ENCODE data around the gene IFTAP.

Gene IFTAP

DNA sequence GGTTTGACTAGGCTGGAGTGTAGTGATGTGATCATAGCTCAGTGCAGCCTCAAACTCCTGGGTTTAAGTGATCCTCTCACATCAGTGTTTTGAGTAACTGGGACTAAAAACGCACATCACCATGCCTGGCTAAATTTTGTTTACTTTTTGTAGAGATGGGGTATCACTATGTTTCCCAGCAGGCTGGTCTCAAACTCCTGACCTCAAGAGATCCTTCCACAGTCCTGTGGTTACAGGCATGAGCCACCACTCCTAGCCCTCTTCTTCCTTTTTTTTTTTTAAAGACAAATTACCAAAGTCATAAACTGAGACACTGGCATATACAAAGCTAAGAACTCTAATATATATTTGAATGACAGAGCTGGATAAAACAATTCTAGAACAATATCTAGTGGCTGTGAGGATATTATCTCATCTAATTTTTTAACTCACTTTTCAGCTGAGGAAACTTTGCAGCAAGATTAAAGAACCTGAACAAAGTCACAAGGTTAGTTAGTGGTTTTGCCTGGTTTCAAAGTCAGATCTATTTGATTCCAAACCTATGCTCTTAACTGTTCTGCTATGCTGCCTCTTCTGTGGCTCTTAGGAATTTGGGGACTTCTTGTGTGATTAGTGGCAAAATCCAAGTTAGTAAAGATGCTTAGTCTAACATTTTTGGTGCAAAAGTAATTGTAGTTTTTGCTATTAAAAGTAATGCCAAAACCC lies 99.0 kb downstream of the IFTAP start:
- Histone ChIP-seq H2AFZ (ENCODE audit: low read depth, low read length) (no peak overlapping the region), H3K9ac (ENCODE audit: low read length) (no peak overlapping the region), H3K36me3 (replicated peaks; ENCODE audit: low read depth, low read length) (no peaks in the 10 kb centered on the region), H3K4me2 (ENCODE audit: low read length) (no peak overlapping the region), H3K4me1 (ENCODE audit: low read length) (no peaks in the 10 kb centered on the region), H3K27ac (ENCODE audit: low read length) (no peak overlapping the region), H4K20me1 (ENCODE audit: insufficient read depth, low read length) (no peaks in the 10 kb centered on the region), H3K4me3 (ENCODE audit: low read length) (no peak overlapping the region), H3K79me2 (ENCODE audit: low read length) (no peaks in the 10 kb centered on the region), H3K27me3 (ENCODE audit: low read depth, low read length) (peaks cover 26% of the 10 kb centered on the region), H3K9me3 (ENCODE audit: insufficient read depth, low read length) (no peaks in the 10 kb centered on the region)
- TF ChIP-seq EZH2phosphoT487 (IDR thresholded peaks at IDR 0.05; ENCODE audit: low read depth), result no peak
- TF ChIP-seq, protein P1, sequence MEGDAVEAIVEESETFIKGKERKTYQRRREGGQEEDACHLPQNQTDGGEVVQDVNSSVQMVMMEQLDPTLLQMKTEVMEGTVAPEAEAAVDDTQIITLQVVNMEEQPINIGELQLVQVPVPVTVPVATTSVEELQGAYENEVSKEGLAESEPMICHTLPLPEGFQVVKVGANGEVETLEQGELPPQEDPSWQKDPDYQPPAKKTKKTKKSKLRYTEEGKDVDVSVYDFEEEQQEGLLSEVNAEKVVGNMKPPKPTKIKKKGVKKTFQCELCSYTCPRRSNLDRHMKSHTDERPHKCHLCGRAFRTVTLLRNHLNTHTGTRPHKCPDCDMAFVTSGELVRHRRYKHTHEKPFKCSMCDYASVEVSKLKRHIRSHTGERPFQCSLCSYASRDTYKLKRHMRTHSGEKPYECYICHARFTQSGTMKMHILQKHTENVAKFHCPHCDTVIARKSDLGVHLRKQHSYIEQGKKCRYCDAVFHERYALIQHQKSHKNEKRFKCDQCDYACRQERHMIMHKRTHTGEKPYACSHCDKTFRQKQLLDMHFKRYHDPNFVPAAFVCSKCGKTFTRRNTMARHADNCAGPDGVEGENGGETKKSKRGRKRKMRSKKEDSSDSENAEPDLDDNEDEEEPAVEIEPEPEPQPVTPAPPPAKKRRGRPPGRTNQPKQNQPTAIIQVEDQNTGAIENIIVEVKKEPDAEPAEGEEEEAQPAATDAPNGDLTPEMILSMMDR (IDR thresholded peaks at IDR 0.05; ENCODE audit: low read depth, low read length), result no peak

DNA sequence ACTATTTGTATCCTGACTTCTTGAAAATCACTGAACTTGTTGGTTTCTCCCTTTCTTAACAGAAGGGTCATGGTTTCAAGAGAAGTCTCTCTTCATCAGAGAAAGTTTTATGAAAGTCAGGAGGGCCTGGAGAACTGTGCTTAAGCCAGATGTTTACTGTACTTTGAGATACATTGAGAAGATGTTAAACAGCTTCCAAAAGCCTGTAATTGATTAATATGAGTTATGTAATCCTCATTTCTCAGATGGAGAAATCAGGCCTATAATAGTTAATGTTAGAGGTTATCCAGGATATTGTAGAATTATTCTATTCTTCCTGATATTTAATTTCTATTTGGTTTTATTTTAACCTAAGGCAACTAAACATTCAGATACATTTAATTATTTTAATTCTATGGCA lies 100.8 kb downstream of the IFTAP start:
- Histone ChIP-seq H3K27me3 (ENCODE audit: low read depth, low read length) (peaks cover 26% of the 10 kb centered on the region), H3K4me2 (ENCODE audit: low read length) (no peak overlapping the region)

DNA sequence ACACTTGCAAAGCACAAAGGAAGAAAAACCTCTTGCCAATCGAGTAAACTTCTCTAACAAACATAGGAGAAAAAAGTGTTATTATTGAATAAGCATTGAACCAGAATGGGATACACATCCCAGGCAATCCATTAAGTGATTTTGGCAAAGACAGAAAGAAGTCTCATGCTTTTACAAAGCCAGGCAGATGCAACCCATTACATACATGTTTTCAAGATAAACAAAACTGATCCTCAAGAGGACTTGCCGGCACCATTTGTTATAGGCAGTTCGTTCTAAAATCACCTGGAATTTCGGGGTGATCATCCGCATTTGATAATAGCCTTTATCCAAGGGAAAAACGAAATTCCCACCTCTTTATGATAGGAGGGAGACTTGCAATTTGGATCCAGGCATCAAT lies 101.3 kb downstream of the IFTAP start:
- Histone ChIP-seq H2AFZ (ENCODE audit: low read depth, low read length) (no peak overlapping the region), H3K79me2 (ENCODE audit: low read length) (no peaks in the 10 kb centered on the region), H3K36me3 (replicated peaks; ENCODE audit: low read depth, low read length) (no peaks in the 10 kb centered on the region), H3K4me2 (ENCODE audit: low read length) (no peak overlapping the region), H3K9me3 (ENCODE audit: insufficient read depth, low read length) (no peaks in the 10 kb centered on the region), H3K27ac (ENCODE audit: low read length) (no peak overlapping the region), H3K9ac (ENCODE audit: low read length) (no peak overlapping the region), H3K4me3 (ENCODE audit: low read length) (no peak overlapping the region), H3K27me3 (ENCODE audit: low read depth, low read length) (peaks cover 26% of the 10 kb centered on the region), H3K4me1 (ENCODE audit: low read length) (no peaks in the 10 kb centered on the region), H4K20me1 (ENCODE audit: insufficient read depth, low read length) (no peaks in the 10 kb centered on the region)
- TF ChIP-seq, protein P1 (IDR thresholded peaks at IDR 0.05; ENCODE audit: low read depth, low read length), result no peak
- TF ChIP-seq EZH2phosphoT487 (IDR thresholded peaks at IDR 0.05; ENCODE audit: low read depth), result no peak

More for the DNA sequence above, 100.8 kb downstream of the IFTAP start:
- Histone ChIP-seq H3K9ac (ENCODE audit: low read length) (no peak overlapping the region), H4K20me1 (ENCODE audit: insufficient read depth, low read length) (no peaks in the 10 kb centered on the region), H3K36me3 (replicated peaks; ENCODE audit: low read depth, low read length) (no peaks in the 10 kb centered on the region), H3K27ac (ENCODE audit: low read length) (no peak overlapping the region), H3K9me3 (ENCODE audit: insufficient read depth, low read length) (no peaks in the 10 kb centered on the region), H3K4me1 (ENCODE audit: low read length) (no peaks in the 10 kb centered on the region), H3K79me2 (ENCODE audit: low read length) (no peaks in the 10 kb centered on the region), H3K4me3 (ENCODE audit: low read length) (no peak overlapping the region), H2AFZ (ENCODE audit: low read depth, low read length) (no peak overlapping the region)
- TF ChIP-seq, protein P1 (IDR thresholded peaks at IDR 0.05; ENCODE audit: low read depth, low read length), result no peak
- TF ChIP-seq EZH2phosphoT487 (IDR thresholded peaks at IDR 0.05; ENCODE audit: low read depth), result no peak

DNA sequence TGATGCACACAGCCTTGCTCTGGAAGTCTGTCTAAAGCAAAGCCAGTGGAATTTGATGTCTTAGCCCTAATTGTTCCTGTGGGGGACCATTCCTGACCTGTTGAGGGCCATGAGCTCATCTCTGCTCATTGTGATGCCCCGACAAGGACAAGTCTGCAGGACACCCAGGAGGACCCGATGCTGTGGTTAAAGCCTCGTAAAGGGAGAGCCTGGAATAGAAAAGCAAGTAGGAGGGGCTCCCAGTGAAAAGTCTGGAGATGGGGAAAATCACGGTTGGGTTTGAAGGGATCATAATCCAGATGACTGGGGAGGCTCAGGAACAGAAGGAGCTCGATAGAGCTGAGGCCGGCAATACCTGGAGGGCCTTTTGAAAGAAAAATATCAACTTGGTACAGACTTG lies 102.2 kb downstream of the IFTAP start:
- H3K9ac ChIP-seq (ENCODE audit: low read length), result no peak overlapping the region
- H2AFZ ChIP-seq (ENCODE audit: low read depth, low read length), result no peak overlapping the region
- peaks cover 26% of the 10 kb centered on the region for H3K27me3 ChIP-seq (ENCODE audit: low read depth, low read length)
- no peaks in the 10 kb centered on the region for H3K36me3 ChIP-seq (replicated peaks; ENCODE audit: low read depth, low read length)
- no peaks in the 10 kb centered on the region for H3K4me1 ChIP-seq (ENCODE audit: low read length)
- no peaks in the 10 kb centered on the region for H3K79me2 ChIP-seq (ENCODE audit: low read length)
- no peak overlapping the region for H3K4me2 ChIP-seq (ENCODE audit: low read length)
- no peaks in the 10 kb centered on the region for H3K9me3 ChIP-seq (ENCODE audit: insufficient read depth, low read length)
- TF ChIP-seq, protein P1 (IDR thresholded peaks at IDR 0.05; ENCODE audit: low read depth, low read length), result no peak
- no peak for TF ChIP-seq EZH2phosphoT487 (IDR thresholded peaks at IDR 0.05; ENCODE audit: low read depth)
- no peak overlapping the region for H3K4me3 ChIP-seq (ENCODE audit: low read length)
- no peak overlapping the region for H3K27ac ChIP-seq (ENCODE audit: low read length)
- no peaks in the 10 kb centered on the region for H4K20me1 ChIP-seq (ENCODE audit: insufficient read depth, low read length)

All from OCI-LY3 (cell line).